HG03342 (cell line): ENCODE results near the gene PDZRN3.

Source experiments
- ATAC-seq: cut with Tn5 transposase; IDR thresholded peaks from one replicate; pipeline ENCODE4 v1.9.1; 2021; ENCODE audit warnings: mild to moderate bottlenecking, moderate library complexity; ENCODE audit not compliant: unreplicated experiment

The PDZRN3 gene

DNA sequence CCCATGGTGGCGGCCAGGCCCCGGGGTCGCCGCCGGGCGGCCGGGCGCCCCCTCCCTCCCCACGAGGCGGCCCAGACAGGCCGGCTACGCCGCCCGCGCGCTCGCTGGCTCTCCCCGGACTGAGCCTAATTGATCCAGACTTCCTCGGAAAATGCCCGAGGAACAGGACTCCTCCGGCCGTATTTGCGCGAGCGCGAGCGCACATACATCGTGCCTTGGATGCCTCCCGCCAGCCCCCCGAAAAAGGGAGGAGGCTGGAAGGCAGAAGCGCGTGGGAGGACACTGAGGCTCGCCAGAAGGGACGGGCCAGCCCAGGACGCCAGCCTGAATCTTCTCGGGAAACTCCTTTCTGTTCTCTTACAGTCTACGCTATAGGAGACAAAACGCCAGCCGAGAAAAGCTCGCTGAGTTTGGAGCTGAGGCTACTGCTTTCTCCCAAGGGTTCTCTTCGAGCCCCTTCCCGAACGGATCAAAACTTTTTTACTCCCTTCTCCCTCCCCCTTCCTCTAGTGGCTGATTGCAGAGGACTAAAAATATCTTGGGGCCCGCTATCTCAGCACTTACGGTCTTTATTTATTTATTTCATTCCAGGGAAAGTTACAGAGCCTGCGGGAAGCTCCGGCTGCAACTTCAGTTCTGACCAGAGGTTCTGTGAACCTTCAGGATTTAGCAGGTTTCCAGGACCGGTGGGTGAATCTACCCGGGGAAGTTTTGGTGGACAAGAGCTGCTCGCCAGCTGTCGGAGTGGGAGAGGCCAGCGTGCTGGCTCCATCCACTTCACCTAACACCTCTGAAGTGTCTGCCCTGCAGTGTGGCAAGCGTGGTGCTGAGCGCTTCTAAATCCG, at the start of gene PDZRN3:
TSS of gene PDZRN3 (minus strand) at position 121 of the 845 bp plus-strand sequence.
- ATAC-seq = no peak

DNA sequence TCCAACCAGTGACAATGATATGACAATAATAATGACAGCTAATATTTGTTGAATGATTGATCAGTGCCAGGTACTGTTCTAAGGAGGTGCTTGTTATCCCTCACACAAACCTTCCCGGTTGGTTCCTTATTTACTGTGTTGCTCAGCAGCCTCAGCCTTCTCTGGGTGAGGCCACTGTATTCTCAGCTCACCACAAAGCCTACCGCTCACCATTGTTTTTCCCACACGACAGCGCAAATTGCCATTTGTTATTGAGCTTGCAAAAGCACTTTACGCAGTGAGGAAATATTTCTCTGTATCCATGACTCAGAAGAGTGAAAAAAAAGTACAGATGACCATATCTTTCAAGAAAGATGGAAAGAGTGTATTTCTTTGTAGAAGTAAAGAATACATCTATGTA, 49.5 kb upstream of the PDZRN3 start:
- no peak for ATAC-seq

DNA sequence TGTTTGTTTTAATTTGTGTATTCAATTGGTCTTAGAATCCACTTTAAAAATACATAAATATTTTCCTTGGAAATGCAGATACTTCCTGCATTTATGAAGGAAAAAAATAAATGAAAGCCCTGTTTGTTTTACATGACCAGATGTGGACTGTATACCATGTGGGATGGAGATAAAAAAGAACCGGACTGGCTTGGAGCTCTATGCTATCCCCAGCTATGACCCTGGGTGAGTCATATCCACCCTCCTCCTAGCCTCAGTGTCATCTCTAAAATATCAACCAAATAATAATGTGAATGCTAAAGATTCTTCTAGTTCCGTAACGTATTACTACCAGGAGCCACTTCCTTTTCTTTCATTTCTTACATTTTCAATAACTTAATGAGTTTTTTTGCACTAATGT, 44.5 kb upstream of the PDZRN3 start:
- ATAC-seq = no peak

DNA sequence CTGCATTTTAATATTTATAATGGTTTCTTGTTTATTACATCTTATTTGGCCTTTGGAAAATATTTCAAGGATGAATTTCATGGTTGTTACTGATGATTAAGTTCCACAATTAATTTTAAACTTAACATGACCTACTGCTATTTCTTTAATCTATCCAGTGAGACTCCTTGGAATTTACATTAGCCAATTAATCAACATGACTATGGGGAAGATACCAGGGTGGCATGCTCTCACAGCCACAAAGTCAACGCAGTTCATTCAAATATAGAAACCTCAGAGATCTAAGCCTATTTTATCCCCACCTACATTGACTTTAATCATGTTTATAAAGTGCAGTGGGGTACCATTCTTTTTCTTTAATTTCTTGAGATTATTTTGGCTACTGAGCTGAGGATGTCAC, 43.6 kb upstream of the PDZRN3 start:
- ATAC-seq = no peak

DNA sequence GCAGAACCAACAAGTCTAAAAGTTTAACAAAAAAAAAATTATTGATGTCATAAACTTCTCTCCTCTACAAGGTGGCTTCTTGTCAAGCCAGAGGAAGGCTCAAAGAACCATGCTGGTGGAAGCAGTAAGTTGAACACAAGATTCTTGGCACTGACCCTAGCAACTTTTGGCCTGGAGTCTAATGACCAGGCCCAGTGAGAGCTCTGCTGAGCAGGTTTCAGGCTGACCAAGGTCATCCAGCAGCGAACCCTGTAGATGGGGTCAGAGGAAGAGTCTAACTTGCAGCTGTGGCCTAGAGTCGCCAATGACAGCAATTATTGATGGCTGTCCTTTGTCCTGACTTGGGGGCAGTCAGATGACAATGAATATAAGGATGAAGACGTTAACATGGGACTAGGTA, 43.1 kb upstream of the PDZRN3 start:
- ATAC-seq = no peak

DNA sequence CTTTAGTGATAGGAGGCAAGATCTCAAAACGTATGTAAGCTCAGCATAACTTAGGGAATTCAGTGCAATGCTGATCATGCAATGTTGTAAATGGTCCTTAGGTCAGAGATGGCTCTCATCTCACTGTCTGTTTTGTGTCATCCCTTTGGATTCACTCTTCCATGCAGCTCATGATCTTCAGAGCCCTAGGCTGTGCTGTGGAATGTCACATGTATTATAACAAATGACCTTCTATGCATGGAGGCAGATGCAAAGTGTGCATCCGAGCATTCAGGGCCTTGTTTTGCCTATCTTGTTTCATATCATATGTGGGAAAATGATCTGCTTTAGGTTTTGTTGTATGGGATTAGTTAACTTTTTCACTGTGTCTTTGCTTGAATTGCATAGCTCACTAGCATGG, 40.5 kb upstream of the PDZRN3 start:
- ATAC-seq = no peak

GRCh38 chr3:73664389-73664788, 39.6 kb upstream of the PDZRN3 start:
- ATAC-seq = no peak

- no peak for ATAC-seq
These were observed 38.8 kb upstream of the PDZRN3 start for GRCh38 chr3:73663495-73663894.

- no peak for ATAC-seq
These were observed 36.5 kb upstream of the PDZRN3 start for GRCh38 chr3:73661265-73661664.

DNA sequence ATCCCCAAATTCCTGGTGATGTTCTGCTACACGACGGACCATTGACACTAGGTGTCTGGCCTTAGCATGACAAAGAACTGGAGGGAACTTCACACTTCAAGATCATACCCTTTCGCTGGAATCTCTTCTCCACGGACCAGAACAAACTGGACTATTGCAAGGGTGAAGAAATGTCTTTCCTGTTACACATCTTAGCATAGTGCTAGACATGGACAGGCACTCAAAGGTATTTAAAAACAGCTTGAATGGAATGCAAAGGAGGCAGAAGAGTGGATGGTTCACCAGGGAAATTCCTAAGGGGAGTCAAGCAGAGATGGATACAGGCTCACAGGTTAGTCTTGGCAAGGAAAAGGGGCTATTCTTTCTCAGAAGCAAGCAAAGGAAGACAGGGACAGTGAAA, 33.5 kb upstream of the PDZRN3 start:
- no peak for ATAC-seq

GRCh38 chr3:73657186-73657585, 32.4 kb upstream of the PDZRN3 start:
- ATAC-seq = no peak

DNA sequence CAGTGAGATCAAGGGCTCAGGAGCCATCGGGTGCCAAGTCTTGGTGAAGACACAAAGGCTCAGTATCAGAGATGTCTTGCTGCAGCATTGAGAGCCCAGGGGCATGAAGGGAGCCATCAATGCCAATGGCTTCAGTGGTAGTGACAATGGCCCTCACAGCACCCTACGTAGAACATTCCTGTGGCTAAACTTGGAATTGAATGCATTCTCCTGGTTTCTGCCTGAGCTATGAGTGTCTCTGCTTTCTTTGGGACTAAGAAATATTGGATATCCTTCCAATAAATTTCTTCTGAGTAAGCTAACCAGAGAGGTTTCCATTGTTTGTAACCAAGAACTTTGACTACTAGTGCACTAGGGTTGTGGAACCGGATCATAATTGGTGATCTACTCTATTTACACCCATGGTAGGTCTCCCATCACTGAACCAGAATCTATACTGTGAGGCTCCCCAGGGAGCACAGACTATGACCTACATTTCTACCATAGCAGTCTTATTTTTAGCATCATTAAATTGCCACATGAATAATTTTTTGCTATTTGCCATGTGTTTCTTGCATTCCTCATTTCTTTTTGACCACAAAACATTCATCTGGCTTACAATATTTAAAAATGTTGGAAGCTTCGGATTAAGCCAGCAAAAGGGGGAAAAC, 31.6 kb upstream of the PDZRN3 start:
- no peak for ATAC-seq

DNA sequence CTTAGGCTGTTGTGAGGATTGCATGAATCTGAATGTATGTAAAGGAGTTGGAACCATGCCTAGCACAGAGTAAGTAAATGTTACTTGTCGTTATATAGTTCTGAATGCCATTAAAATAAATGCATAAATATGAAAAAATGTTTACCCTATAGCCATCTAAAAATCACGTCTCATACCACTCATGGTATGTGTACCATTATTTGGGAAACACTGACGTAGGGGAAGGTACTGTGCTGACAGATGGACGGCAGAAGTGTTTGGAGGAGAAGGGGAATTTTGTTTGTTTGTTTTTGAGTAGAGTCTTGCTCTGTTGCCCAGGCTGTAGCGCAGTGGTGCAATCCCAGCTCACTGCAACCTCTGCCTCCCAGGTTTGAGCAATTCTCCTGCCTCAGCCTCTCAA, 30.5 kb upstream of the PDZRN3 start:
- no peak for ATAC-seq

DNA sequence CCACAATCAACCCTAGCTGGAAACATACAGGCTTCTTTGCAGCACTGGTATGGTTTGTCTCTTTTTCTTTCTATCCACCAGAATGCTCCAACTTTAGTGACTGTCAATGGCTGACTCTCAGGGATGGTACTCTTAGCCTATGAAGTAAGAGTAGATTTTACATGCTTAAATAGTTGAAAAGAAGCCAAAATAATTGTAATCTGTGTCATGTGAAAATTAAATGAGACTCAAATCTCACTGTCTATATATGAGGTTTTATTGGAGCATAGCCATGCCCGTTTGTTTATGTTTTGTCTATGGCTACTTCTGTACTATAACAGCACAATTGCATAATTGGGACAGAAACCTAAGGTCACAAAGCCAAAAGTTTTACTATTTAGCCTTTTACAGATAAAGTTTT, 29.1 kb upstream of the PDZRN3 start:
- no peak for ATAC-seq

DNA sequence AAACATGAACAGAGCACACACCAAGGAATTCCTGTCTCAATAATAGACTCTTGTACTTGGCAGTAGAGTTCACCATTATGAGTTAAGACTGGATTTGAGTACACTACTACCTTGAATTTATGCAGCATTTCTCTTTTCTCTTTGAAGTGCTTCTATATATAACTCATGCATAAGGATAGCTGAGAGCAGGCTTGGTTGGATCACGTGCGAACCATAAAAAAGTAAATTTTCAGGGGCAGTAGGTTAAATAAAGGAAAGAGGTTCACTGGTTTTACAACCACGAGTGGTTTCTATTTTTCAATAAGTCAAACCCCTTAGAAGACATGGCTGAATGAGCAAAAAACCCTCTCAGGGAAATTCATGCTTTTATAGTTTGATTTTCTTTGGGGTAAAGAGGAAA, 28.6 kb upstream of the PDZRN3 start:
- ATAC-seq = no peak

GRCh38 chr3:73652896-73653295, 28.2 kb upstream of the PDZRN3 start:
- ATAC-seq = no peak

DNA sequence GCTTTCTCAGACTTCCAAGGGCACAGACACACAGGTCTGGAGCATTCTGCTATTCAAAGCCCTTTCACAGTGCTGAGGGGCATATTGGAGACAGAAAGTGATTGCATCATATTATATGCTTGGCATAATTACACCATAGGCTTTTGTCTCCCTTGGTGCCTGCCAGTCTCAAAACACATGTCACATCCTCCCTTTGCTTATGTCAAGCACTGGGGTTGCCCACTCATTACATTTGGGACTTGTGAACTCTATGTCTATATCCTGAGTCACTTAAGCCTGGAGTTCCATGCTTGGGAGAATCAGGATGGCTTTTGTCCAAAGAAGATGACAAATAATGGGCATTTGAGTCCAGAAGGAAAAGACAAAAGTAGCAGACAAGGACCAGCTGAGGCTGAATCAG, 12.3 kb upstream of the PDZRN3 start:
- ATAC-seq = no peak

DNA sequence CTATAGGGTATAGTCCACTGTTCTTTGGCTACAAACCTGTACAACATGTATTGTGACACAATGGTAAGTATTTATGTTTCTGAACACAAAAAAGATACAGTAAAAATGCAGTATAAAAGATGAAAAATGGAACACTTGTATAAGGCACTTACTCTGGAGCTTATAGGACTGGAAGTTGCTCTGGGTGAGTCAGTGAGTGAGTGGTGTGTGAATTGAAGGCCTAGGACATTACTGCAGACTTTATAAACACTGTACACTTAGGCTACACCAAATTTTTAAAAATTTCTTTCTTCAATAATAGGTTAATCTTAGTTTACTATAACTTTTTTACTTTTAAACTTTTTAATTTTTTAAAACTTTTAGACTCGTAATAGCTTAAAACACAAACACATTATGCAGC, 10.5 kb upstream of the PDZRN3 start:
- no peak for ATAC-seq

- ATAC-seq = no peak
These were observed 9.2 kb upstream of the PDZRN3 start for GRCh38 chr3:73633916-73634344.

DNA sequence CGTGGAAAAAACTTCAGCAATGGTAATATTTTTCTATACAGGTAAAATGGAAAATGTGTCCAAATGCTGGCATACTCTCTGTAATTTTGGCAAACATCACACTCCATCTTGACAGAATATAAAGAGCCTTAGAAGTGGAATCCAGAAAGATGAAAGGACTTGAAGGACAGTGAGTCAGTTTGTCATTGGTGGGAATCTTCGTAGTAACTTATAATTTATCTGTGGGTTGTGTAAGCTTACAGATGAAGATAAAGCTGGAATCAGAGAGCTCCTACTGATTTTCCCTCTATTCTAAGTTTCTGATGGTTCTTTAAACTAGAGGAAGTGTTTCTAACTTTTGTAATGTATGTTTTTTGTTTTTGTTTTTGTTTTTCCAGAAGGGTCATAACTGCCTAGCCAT, 8.7 kb upstream of the PDZRN3 start:
- ATAC-seq = no peak

GRCh38 chr3:73626106-73626505, 1.4 kb upstream of the PDZRN3 start:
- ATAC-seq = no peak

- ATAC-seq = no peak
These were observed 522 bp downstream of the PDZRN3 start for GRCh38 chr3:73624017-73624820.
